ENCODE measurements around the gene PBX4. TPM values are rescaled to one million over a fixed set of nuclear protein-coding genes. Genes with fewer than 3 reads are reported as not detected.

The PBX4 gene
- total RNA-seq, 1 donor from 2014 or later = 2.7 TPM

- no peak overlapping the region for H3K4me3 ChIP-seq (ENCODE audit: low read depth, low read length)
- TF ChIP-seq, protein P1, sequence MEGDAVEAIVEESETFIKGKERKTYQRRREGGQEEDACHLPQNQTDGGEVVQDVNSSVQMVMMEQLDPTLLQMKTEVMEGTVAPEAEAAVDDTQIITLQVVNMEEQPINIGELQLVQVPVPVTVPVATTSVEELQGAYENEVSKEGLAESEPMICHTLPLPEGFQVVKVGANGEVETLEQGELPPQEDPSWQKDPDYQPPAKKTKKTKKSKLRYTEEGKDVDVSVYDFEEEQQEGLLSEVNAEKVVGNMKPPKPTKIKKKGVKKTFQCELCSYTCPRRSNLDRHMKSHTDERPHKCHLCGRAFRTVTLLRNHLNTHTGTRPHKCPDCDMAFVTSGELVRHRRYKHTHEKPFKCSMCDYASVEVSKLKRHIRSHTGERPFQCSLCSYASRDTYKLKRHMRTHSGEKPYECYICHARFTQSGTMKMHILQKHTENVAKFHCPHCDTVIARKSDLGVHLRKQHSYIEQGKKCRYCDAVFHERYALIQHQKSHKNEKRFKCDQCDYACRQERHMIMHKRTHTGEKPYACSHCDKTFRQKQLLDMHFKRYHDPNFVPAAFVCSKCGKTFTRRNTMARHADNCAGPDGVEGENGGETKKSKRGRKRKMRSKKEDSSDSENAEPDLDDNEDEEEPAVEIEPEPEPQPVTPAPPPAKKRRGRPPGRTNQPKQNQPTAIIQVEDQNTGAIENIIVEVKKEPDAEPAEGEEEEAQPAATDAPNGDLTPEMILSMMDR (conservative IDR thresholded peaks at IDR 0.05; ENCODE audit: low read depth, low read length) = no peak
- DNase-seq (ENCODE audit: low read depth) = no peak
Measured at GRCh38 chr19:19654441-19654840, 36.0 kb upstream of the PBX4 start.

GRCh38 chr19:19653597-19654147 lies 35.2 kb upstream of the PBX4 start:
- TF ChIP-seq, protein P1 (conservative IDR thresholded peaks at IDR 0.05; ENCODE audit: low read depth, low read length) = no peak
- H3K4me3 ChIP-seq (ENCODE audit: low read depth, low read length) = no peak overlapping the region
- DNase-seq (ENCODE audit: low read depth) = no peak

GRCh38 chr19:19652482-19653295 lies 34.2 kb upstream of the PBX4 start:
- H3K4me3 ChIP-seq (ENCODE audit: low read depth, low read length) = no peak overlapping the region
- DNase-seq (ENCODE audit: low read depth) = no peak
- TF ChIP-seq, protein P1 (conservative IDR thresholded peaks at IDR 0.05; ENCODE audit: low read depth, low read length) = no peak

- DNase-seq (ENCODE audit: low read depth) = no peak
- H3K4me3 ChIP-seq (ENCODE audit: low read depth, low read length) = no peak overlapping the region
- TF ChIP-seq, protein P1 (conservative IDR thresholded peaks at IDR 0.05; ENCODE audit: low read depth, low read length) = no peak
Measured at GRCh38 chr19:19651076-19651475, 32.6 kb upstream of the PBX4 start.

DNA sequence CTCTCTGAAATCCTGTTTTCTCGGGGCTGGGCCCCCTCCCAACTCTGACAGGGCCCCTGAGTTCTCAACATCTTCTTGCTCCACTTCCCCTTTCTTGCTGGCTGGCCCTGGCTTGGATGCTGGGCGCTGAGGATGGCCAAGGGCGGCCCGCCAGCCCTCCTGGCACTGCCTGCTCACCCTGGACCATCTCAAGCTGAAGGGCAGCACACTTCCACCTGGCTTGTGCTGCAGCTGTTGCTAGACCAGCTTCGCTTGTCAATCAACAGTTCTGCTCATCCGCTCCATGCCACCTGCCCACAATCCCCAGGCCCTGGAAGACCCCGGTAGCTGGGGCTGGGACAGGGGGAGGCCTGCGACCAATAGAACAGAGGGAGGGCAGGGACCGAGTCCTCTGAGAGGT lies 31.8 kb upstream of the PBX4 start:
- no peak for DNase-seq (ENCODE audit: low read depth)
- H3K4me3 ChIP-seq (ENCODE audit: low read depth, low read length) = no peak overlapping the region
- TF ChIP-seq, protein P1 (conservative IDR thresholded peaks at IDR 0.05; ENCODE audit: low read depth, low read length) = no peak

DNA sequence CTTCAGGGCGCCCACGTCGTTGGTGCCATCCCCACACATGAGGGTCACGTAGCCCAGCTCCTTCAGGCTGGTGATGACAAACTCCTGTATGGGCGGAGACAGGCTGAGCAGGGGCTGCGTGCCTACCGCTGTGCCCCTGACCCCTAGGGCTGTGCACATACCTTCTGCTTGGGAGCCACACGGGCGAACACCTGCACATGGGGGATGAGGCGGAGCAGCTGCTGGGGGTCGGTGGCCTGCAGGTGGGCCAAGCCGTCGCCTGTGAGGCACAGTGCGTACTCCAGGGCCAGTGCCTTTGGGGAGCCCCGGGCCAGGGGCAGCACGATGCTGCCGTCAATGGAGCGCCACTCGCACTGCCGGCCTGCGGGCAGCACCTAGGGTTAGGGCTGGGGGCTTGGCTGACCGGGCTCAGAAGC lies 31.1 kb upstream of the PBX4 start:
- H3K4me3 ChIP-seq (ENCODE audit: low read depth, low read length) = no peak overlapping the region
- TF ChIP-seq, protein P1 (conservative IDR thresholded peaks at IDR 0.05; ENCODE audit: low read depth, low read length) = no peak
- no peak for DNase-seq (ENCODE audit: low read depth)
